CD4-positive, alpha-beta T cell treated with Interleukin-17A for 1 hour (primary cell): ENCODE measurements around the gene ZRANB1.

ENCODE experiments used
- DNase-seq: peaks from one replicate; pipeline ENCODE4 v3.0.0-alpha.2; 2020

Gene ZRANB1

GRCh38 chr10:124996127-124996853 lies 54.4 kb downstream of the ZRANB1 start:
- DNase-seq, result no peak

GRCh38 chr10:124996854-124997215 lies 54.9 kb downstream of the ZRANB1 start:
- no peak for DNase-seq

DNA sequence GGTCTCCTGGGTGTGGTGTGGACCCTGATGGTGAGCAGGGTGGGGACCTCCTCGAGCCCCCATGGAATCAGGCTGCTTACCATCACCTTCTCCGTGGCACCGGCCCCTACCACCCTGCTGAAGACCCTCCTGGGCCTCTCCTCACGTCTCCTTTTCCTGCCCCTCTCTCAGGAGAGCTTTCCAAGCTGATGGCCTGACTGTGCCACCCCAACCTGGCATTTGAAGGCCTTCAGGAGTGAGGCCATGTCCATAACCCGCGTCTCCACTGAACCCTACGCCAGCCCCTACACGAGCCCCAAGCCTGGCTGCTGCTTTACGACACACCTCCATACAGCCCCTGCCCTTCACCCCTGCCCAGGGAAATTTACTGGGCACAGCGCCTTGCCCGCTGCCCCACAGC lies 55.4 kb downstream of the ZRANB1 start:
- DNase-seq, result no peak

- no peak for DNase-seq
These were observed 56.1 kb downstream of the ZRANB1 start for GRCh38 chr10:124997771-124998623.

DNA sequence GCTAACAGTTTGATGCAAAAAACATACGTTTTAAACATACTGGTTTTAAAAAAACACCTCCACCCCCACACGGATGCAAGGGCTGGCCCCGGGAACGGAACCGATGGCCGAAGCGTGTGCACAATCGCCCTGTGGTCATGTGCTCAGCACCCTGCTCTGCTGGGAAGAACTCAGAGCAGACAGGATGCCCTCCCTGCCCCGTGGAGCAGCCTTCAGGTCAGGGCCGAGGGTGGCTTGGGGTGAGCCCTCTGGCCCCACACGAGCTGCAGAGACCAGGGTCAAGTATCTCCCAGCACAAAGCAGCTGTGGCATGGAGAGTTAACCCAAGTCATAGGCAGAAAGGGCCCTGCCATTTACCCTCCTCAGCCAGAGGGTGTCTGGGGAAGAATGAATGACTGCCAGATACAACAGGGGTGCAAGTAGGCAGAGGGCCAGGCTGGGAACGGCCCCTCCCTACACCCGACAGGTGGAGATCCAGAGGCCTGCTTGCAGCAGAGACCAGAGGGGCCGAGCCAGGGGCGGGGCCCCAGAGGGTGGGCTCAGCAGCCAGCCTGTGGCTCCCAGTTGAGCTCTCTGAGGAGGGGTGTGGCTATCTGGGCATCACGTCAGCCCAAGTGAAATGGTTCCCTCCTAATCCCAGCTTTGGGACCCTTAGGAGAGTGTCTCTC lies 56.8 kb downstream of the ZRANB1 start:
- no peak for DNase-seq

DNA sequence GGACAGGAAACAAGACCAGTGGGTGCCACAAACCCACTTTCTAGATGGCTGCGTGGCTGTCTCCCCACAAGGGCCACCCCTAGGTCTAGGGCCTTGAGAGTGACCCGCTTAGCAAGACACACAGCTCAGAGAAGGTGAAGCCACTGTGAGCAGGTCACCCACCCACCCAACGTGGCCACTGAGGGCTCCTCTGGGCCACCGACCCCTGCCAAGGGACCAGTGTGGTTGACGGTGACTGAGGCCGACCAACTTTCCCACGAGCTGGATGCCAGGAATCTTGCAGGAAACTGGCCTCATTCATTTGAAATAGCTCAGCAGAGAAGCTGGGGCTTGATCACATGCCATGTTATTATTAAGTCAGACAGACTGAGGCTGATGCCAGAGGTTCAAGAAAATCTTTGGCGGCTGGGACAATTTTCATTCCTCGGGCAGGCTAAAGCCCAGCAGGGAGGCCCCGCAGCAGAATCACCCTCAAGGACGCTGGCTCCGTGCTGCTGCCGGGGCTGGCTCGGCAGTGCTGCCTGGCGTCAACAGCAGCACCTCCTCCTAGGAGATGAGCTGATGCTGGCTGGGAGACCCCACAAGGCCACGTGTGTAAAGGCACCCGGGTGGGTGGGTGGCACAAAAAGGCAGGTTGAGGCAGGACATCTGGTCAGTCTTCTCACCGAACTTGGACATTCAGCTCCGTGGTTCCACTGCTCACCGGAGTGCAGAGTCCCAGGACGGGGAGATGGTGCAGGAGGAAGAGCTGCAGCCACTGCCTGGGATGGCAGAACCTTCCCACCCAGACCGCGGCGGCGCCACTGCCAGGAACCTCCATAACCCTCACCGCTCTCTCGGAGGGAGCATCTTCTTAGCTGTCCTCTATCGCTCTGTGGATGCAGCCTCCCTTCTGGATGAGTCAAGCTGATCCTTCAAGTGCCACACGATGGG lies 57.8 kb downstream of the ZRANB1 start:
- no peak for DNase-seq

- DNase-seq, result no peak
These were observed 58.7 kb downstream of the ZRANB1 start for GRCh38 chr10:125000366-125001312.

DNA sequence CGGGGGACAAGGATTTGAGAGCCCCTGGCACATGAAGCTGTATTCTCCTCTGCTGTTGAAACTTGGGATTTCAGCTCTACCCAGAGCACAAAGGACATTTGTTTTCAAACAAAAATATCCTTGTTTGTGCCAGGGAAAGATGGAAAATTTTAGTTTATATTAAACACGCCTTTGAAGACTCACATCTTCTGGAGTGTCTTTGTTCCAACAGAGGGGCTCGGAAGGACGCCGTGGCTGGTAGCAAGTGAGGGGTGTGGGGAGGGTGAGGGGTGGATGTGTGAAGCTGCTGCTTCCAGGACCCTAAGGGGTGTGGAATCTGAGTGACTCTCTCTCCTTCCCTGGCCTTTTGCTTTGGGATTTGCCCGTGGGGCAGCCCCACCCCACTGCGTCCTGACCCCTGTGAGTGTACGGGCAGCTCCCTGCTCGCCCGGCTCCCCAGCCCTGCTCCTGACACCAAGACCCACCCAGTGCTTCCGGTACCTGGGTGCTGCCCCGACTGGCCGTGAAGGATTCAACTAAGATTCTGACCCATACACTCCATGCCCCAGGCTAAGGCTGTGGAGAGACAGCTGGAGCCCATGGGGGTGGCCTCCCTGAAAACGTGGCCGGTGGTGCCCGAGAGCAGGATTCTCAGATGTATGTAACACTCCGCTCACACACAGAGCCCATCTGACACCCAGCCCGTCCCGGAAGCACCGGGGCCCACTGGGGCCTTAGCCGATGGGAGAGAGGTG lies 59.6 kb downstream of the ZRANB1 start:
- no peak for DNase-seq

DNA sequence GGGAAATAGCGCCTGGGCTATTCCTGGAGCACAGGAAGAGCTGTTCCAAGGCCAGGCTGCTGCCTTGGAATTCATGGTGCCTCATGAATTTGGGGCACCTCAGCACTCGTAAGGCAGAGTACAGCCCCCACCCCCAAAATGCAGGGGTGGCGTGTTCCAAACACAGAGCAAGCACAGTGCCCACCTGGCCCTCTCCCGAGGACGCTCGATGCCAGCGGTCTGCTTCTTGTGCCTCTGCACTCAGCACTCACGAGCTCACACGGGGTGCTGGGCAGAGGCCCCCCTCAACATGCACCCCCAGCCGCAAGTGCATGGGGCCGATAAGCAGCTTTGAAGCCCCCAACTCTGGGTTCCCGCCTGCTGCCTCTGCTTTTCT lies 60.1 kb downstream of the ZRANB1 start:
- DNase-seq, result no peak

- DNase-seq, result no peak
These were observed 60.7 kb downstream of the ZRANB1 start for GRCh38 chr10:125002423-125003145.

DNA sequence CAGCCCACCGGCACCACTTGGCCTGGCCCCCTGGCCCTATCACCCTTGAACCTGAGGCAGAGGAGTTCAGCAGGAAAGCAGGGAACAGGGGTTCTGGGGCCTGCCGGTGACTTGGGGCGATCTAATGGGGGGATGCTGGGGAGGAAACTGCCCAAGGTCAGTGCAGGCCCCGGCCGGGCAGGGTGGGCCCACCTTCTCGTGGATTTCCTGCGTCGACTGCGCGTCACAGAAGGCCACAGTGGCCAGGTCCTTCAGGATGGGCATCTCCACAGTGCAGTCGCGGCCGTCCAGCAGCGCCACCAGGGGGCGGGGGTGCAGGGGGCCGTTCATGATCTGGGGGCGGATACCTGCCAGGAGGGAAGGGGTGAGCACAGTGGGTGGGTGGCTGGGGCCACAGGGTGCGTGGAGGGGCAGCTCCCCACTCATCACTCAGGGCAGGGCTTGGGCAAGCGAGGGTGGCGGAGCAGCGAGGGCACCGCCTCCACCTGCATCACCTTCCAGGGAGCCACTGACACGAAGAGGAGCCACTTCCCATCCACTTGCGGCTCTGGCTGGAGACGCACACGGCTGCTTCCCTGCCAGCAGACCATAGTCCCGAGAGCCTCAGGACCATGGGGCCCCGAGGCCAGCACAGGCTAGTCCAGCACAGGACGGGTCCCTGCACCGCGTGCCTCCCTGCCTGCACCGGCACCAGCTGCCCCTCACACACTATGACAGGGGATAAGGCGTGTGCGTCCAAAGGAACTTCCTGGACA lies 61.4 kb downstream of the ZRANB1 start:
- no peak for DNase-seq

DNA sequence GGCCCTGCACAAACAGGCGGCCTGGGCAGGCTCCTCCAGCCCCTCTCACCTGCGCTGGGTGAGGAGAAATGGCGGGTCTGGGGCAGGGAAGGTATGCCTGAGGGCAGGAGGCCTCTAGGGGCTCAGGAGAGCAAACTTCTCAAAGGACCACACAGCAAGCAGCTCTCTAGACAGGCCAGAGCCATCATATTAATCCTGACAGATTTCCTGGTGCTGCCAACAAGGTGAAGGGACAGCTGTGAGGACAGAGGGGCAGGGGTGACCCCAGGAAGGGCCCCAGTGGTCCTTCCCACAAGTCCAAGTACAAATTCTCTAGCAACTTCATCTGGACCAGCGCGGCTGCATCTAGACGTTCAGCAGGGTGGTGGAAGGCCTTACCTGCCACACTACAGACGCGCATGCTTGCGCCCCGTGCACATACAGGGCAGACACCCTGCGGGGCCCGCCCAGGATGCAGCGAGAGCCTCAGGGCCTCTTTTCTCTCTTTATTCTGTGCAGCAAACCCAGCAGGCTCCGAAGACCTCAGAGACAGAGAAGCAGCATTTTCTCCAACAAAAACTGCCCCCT lies 62.1 kb downstream of the ZRANB1 start:
- DNase-seq, result no peak

- DNase-seq, result no peak
These were observed 62.8 kb downstream of the ZRANB1 start for GRCh38 chr10:125004571-125005311.

DNA sequence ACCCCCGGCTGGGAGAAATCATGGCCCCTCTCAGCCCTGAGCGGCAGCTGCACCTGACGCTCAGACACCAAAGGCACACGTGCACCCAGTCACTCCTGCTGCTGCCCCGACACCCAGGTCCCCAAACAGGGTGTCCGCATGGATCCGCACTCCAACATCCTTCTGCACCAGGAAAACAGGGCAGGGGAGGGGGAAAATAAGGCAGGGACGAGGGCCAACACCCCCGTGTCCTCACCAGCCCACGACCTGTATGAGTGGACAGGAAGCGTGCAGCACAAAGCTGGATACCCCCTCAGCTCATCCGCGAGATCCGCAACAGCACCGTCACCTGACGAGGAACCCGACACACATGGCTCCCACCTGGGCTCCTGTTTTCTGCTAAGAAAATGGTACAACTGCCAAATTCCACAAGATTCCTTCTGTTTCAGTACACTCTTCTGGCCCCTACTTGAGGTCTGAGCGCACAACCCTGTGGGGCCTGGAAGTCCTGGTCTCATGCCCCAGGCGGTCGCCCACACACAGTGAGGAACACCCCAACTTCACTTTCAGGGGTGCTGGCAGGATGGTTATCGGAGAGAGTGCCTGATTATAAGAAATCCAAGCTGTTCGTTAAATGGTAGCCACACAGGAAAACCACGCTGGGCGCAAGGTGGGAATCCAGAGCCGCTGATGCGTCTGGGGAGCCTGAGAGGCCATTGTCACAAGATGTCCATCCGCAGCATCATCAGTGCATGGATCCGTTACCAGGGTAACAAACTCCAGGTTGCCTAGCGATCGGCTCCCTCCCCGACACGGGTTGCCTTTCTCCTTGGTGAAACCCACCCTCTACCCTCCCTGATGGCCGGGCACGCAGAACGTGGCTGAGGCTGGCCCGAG lies 63.6 kb downstream of the ZRANB1 start:
- DNase-seq, result no peak

- DNase-seq, result no peak
These were observed 64.3 kb downstream of the ZRANB1 start for GRCh38 chr10:125006188-125006680.

DNA sequence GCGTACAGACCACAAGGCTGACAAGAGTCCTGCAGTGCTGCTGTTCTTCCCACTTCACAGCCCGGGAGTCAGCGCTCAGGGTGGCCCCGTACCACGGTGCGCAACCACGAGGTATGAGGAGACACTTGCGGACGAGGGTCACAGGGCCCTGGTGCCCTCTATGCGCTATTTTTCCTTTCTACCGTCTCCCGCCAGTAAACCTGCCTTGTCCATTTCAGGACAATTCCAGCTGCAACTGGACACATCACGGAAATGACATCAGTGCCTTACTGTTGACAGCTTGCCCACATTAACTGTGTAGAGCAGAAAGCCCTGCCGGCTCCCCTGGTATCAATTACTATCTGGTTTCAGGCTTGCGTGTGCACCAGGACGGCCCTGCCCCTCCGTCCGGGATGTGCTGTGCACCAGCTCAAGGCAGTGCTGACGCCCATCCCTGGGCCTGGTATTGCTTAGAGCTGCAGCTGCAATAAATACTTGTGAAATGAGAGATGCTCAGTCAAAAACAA lies 65.1 kb downstream of the ZRANB1 start:
- DNase-seq, result no peak

DNA sequence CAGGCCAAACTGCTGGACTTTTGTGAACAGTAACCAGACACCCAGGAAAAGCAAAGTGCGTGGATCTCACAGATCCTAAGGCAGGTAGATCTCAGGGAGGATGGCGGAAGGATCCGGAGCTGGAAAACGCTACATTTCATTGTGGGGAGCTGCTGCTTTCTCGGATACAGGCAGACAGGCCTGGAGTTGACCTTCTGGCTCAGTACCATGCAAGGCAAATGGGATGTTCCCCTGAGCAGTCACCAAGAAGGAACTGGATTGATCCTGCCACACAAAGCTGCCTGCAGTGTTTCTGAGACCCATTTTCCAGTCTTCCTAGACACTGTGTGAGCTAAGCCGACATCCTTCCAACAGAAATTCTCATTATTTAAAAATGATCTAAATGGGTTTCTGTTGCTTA lies 65.5 kb downstream of the ZRANB1 start:
- no peak for DNase-seq
